ENCODE measurements around the gene TTC32.
A peak's percentile ranks its signal among the peaks of the same experiment; 100 is the strongest.

- TF ChIP-seq, protein P1, sequence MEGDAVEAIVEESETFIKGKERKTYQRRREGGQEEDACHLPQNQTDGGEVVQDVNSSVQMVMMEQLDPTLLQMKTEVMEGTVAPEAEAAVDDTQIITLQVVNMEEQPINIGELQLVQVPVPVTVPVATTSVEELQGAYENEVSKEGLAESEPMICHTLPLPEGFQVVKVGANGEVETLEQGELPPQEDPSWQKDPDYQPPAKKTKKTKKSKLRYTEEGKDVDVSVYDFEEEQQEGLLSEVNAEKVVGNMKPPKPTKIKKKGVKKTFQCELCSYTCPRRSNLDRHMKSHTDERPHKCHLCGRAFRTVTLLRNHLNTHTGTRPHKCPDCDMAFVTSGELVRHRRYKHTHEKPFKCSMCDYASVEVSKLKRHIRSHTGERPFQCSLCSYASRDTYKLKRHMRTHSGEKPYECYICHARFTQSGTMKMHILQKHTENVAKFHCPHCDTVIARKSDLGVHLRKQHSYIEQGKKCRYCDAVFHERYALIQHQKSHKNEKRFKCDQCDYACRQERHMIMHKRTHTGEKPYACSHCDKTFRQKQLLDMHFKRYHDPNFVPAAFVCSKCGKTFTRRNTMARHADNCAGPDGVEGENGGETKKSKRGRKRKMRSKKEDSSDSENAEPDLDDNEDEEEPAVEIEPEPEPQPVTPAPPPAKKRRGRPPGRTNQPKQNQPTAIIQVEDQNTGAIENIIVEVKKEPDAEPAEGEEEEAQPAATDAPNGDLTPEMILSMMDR (IDR thresholded peaks at IDR 0.05) = peak; percentile 66 to 97 (median 92)
- no peak for TF ChIP-seq POLR2A (IDR thresholded peaks at IDR 0.05)
Measured at GRCh38 chr2:19863303-19864041, 38.3 kb downstream of the TTC32 start.
